ENCODE data around the gene RECQL. TPM values are rescaled to one million over a fixed set of nuclear protein-coding genes. Genes with fewer than 3 reads are reported as not detected.

The RECQL gene
- total RNA-seq, 2 donors from 2014 or later = 15.7 to 15.8 TPM

GRCh38 chr12:21542403-21542802 is 41.0 kb upstream of the RECQL start:
- DNase-seq = no peak
- Histone ChIP-seq H3K36me3 (no peaks in the 10 kb centered on the region), H3K4me3 (no peak overlapping the region), H3K9ac (ENCODE audit: low read depth in 2 of 2, low read length in 2 of 2) (no peak overlapping the region), H3K4me1 (no peaks in the 10 kb centered on the region), H3K27me3 (no peaks in the 10 kb centered on the region), H3K9me3 (no peaks in the 10 kb centered on the region), H3K27ac (no peak overlapping the region)
- intact Hi-C loops (cut with DNase I) = no loop called here
- no peak for TF ChIP-seq CTCF (IDR thresholded peaks at IDR 0.05)

- TF ChIP-seq CTCF (IDR thresholded peaks at IDR 0.05) = no peak
- no peaks in the 10 kb centered on the region for H3K27me3 ChIP-seq
- intact Hi-C loops (cut with DNase I) = no loop called here
- no peak overlapping the region for H3K9ac ChIP-seq (ENCODE audit: low read depth in 2 of 2, low read length in 2 of 2)
- H3K4me1 ChIP-seq = no peaks in the 10 kb centered on the region
- H3K27ac ChIP-seq = no peak overlapping the region
- H3K9me3 ChIP-seq = no peaks in the 10 kb centered on the region
- no peaks in the 10 kb centered on the region for H3K36me3 ChIP-seq
- H3K4me3 ChIP-seq = no peak overlapping the region
- no peak for DNase-seq
Measured at GRCh38 chr12:21541773-21542172, 40.3 kb upstream of the RECQL start.

DNA sequence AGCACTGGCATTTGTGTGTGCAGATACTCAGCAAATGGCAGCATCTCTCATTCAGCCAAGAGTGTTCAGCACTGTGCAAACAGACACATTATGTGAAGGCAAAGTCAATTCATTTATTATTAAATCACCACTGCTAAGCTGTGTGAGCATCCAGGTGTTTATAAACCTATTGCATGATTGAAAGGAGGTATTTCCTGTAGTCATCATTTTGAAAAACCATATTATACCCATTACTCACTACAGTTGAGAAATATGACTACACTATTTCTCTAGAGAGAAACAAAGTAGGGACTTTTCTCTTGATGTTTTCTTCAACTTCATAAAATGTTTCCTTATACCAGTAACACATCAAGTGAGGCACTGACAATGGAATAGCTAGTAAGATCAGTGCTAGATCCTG is 38.4 kb upstream of the RECQL start:
- intact Hi-C loops (cut with DNase I) = no loop called here
- Histone ChIP-seq H3K4me3 (no peak overlapping the region), H3K9ac (ENCODE audit: low read depth in 2 of 2, low read length in 2 of 2) (no peak overlapping the region), H3K27ac (no peak overlapping the region), H3K9me3 (no peaks in the 10 kb centered on the region), H3K4me1 (no peaks in the 10 kb centered on the region), H3K36me3 (no peaks in the 10 kb centered on the region), H3K27me3 (no peaks in the 10 kb centered on the region)
- no peak for TF ChIP-seq CTCF (IDR thresholded peaks at IDR 0.05)
- no peak for DNase-seq

DNA sequence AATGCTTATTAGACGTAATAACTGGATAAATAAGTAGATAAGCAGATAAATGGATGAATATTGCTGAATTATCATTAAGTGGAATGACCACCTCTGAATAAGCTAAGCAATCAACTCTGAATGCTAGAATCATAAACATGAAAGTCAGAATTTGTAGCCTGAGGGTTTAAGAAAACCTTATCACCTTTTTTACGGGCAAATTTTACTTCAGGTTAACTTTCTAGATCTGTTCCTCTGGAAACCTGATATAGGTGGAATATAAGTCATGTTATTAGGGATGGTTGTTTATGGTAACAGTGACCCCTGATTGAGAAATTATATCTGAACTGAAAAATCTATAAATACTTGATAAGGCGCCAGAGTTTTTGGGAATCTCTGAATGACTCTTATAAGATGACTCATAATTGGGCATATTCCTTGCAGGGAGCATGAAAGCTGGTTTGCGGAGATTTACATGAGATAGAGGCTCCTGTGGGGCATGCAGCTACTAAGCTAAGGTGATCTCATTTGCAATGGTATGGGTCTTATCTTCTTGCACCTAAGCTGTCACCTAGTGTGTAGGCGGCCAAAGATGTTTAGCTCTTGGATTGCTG is 36.7 kb upstream of the RECQL start:
- Histone ChIP-seq H3K4me1 (no peaks in the 10 kb centered on the region), H3K4me3 (no peak overlapping the region), H3K27ac (no peak overlapping the region), H3K9ac (ENCODE audit: low read depth in 2 of 2, low read length in 2 of 2) (no peak overlapping the region), H3K36me3 (no peaks in the 10 kb centered on the region), H3K27me3 (no peaks in the 10 kb centered on the region), H3K9me3 (no peaks in the 10 kb centered on the region)
- no peak for DNase-seq
- intact Hi-C loops (cut with DNase I) = no loop called here
- TF ChIP-seq CTCF (IDR thresholded peaks at IDR 0.05) = no peak

DNA sequence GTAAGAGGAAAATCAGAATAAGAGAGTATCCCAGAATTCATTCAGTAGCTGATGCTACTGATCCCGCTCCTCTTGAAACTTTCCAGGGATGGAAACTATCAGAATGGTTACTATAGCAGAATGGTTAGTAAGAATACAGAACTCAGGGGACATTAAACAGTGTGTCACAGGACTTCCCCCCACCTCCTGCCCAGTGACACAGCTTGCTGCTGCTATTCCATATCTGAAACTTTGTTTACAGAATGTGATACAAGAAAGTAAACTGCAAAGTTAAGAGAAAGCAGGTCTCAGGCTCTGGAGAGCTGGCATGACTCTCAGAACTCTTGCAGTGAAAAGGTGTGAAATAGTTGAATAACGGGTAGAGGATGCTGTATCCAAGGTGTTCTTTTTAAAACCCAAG is 28.0 kb upstream of the RECQL start:
- DNase-seq = no peak
- H3K4me1 ChIP-seq = no peaks in the 10 kb centered on the region

More for the DNA sequence above, 28.0 kb upstream of the RECQL start:
- Histone ChIP-seq H3K27ac (no peak overlapping the region), H3K27me3 (peaks cover 17% of the 10 kb centered on the region), H3K36me3 (no peaks in the 10 kb centered on the region), H3K9me3 (no peaks in the 10 kb centered on the region), H3K4me3 (no peak overlapping the region), H3K9ac (ENCODE audit: low read depth in 2 of 2, low read length in 2 of 2) (no peak overlapping the region)
- no peak for TF ChIP-seq CTCF (IDR thresholded peaks at IDR 0.05)
- intact Hi-C loops (cut with DNase I) = no loop called here
